ENCODE measurements around the gene COPG1. TPM values are rescaled to one million over a fixed set of nuclear protein-coding genes. Genes with fewer than 3 reads are reported as not detected.

Gene COPG1
- total RNA-seq, 1 donor from 2014 or later, result 267 TPM

GRCh38 chr3:129282727-129283327 lies 33.4 kb downstream of the COPG1 start:
- Histone ChIP-seq H3K79me2 (ENCODE audit: insufficient read depth, low read length) (peaks cover 25% of the 10 kb centered on the region), H3K9ac (ENCODE audit: low read length) (peak overlapping the region; percentile 23), H3K36me3 (ENCODE audit: insufficient read depth, low read length) (peaks cover 12% of the 10 kb centered on the region), H4K20me1 (ENCODE audit: insufficient read depth, low read length) (peaks cover 23% of the 10 kb centered on the region), H3K4me1 (ENCODE audit: insufficient read depth, low read length) (peaks cover 17% of the 10 kb centered on the region), H2AFZ (ENCODE audit: low read depth, low read length) (no peak overlapping the region), H3K27me3 (ENCODE audit: insufficient read depth, low read length) (no peaks in the 10 kb centered on the region), H3K9me3 (ENCODE audit: insufficient read depth, low read depth, low read length) (no peaks in the 10 kb centered on the region), H3K4me3 (ENCODE audit: insufficient read depth, low read depth, low read length) (no peak overlapping the region), H3K4me2 (ENCODE audit: low read length) (peak overlapping the region; percentile 54), H3K27ac (ENCODE audit: low read depth, low read length) (peak overlapping the region; percentile 66)
- no peak overlapping the region for H3K27ac Mint-ChIP-seq (ENCODE audit: unreplicated experiment)
- no peaks in the 10 kb centered on the region for H3K27me3 Mint-ChIP-seq (ENCODE audit: low read depth, unreplicated experiment)
- no peaks in the 10 kb centered on the region for H3K9me3 Mint-ChIP-seq (ENCODE audit: unreplicated experiment)
- TF ChIP-seq CTCF (IDR thresholded peaks at IDR 0.05; ENCODE audit: insufficient read depth, low read depth, low read length), result no peak
- TF ChIP-seq EZH2 (IDR thresholded peaks at IDR 0.05; ENCODE audit: insufficient read depth, low read length), result no peak
- H3K4me3 Mint-ChIP-seq (ENCODE audit: unreplicated experiment), result no peak overlapping the region
- no peak for FAIRE-seq
- peaks cover 6% of the 10 kb centered on the region for H3K4me1 Mint-ChIP-seq (ENCODE audit: low read depth, unreplicated experiment)
- peaks cover 4% of the 10 kb centered on the region for H3K36me3 Mint-ChIP-seq (ENCODE audit: low read depth, unreplicated experiment)
- peak; percentile 81 for DNase-seq (ENCODE audit: low read depth)

- Mint-ChIP-seq H3K36me3 (ENCODE audit: low read depth, unreplicated experiment) (peaks cover 7% of the 10 kb centered on the region), H3K4me1 (ENCODE audit: low read depth, unreplicated experiment) (peaks cover 5% of the 10 kb centered on the region), H3K9me3 (ENCODE audit: unreplicated experiment) (no peaks in the 10 kb centered on the region), H3K4me3 (ENCODE audit: unreplicated experiment) (no peak overlapping the region), H3K27me3 (ENCODE audit: low read depth, unreplicated experiment) (no peaks in the 10 kb centered on the region), H3K27ac (ENCODE audit: unreplicated experiment) (no peak overlapping the region)
- TF ChIP-seq CTCF (IDR thresholded peaks at IDR 0.05; ENCODE audit: insufficient read depth, low read depth, low read length), result no peak
- no peak for TF ChIP-seq EZH2 (IDR thresholded peaks at IDR 0.05; ENCODE audit: insufficient read depth, low read length)
- no peaks in the 10 kb centered on the region for H3K9me3 ChIP-seq (ENCODE audit: insufficient read depth, low read depth, low read length)
- no peaks in the 10 kb centered on the region for H3K27me3 ChIP-seq (ENCODE audit: insufficient read depth, low read length)
- no peak overlapping the region for H3K27ac ChIP-seq (ENCODE audit: low read depth, low read length)
- H3K4me1 ChIP-seq (ENCODE audit: insufficient read depth, low read length), result peaks cover 13% of the 10 kb centered on the region
- no peak overlapping the region for H2AFZ ChIP-seq (ENCODE audit: low read depth, low read length)
- no peak overlapping the region for H3K4me3 ChIP-seq (ENCODE audit: insufficient read depth, low read depth, low read length)
- no peak overlapping the region for H3K4me2 ChIP-seq (ENCODE audit: low read length)
- DNase-seq (ENCODE audit: low read depth) (no peak), FAIRE-seq (no peak)
- peaks cover 17% of the 10 kb centered on the region for H3K36me3 ChIP-seq (ENCODE audit: insufficient read depth, low read length)
- H4K20me1 ChIP-seq (ENCODE audit: insufficient read depth, low read length), result peaks cover 16% of the 10 kb centered on the region
- H3K79me2 ChIP-seq (ENCODE audit: insufficient read depth, low read length), result peaks cover 8% of the 10 kb centered on the region
- no peak overlapping the region for H3K9ac ChIP-seq (ENCODE audit: low read length)
Measured at GRCh38 chr3:129286081-129286480, 36.7 kb downstream of the COPG1 start.

- H3K27me3 ChIP-seq (ENCODE audit: insufficient read depth, low read length), result no peaks in the 10 kb centered on the region
- Mint-ChIP-seq H3K9me3 (ENCODE audit: unreplicated experiment) (no peaks in the 10 kb centered on the region), H3K27ac (ENCODE audit: unreplicated experiment) (no peak overlapping the region), H3K36me3 (ENCODE audit: low read depth, unreplicated experiment) (peaks cover 6% of the 10 kb centered on the region), H3K4me3 (ENCODE audit: unreplicated experiment) (no peak overlapping the region), H3K4me1 (ENCODE audit: low read depth, unreplicated experiment) (no peaks in the 10 kb centered on the region), H3K27me3 (ENCODE audit: low read depth, unreplicated experiment) (no peaks in the 10 kb centered on the region)
- H3K79me2 ChIP-seq (ENCODE audit: insufficient read depth, low read length), result peaks cover 2% of the 10 kb centered on the region
- no peaks in the 10 kb centered on the region for H3K9me3 ChIP-seq (ENCODE audit: insufficient read depth, low read depth, low read length)
- no peak overlapping the region for H3K4me3 ChIP-seq (ENCODE audit: insufficient read depth, low read depth, low read length)
- H2AFZ ChIP-seq (ENCODE audit: low read depth, low read length), result no peak overlapping the region
- no peak overlapping the region for H3K4me2 ChIP-seq (ENCODE audit: low read length)
- H3K36me3 ChIP-seq (ENCODE audit: insufficient read depth, low read length), result peaks cover 20% of the 10 kb centered on the region
- H3K4me1 ChIP-seq (ENCODE audit: insufficient read depth, low read length), result no peaks in the 10 kb centered on the region
- H3K27ac ChIP-seq (ENCODE audit: low read depth, low read length), result no peak overlapping the region
- H3K9ac ChIP-seq (ENCODE audit: low read length), result no peak overlapping the region
- peaks cover 7% of the 10 kb centered on the region for H4K20me1 ChIP-seq (ENCODE audit: insufficient read depth, low read length)
- TF ChIP-seq EZH2 (IDR thresholded peaks at IDR 0.05; ENCODE audit: insufficient read depth, low read length), result no peak
- TF ChIP-seq CTCF (IDR thresholded peaks at IDR 0.05; ENCODE audit: insufficient read depth, low read depth, low read length), result no peak
- DNase-seq (ENCODE audit: low read depth) (no peak), FAIRE-seq (no peak)
Measured at GRCh38 chr3:129288446-129288845, 39.0 kb downstream of the COPG1 start.

Measured in astrocyte (in vitro differentiated cells and primary cell).